ENCODE data around the gene NCOA1. TPM values are rescaled to one million over a fixed set of nuclear protein-coding genes. Genes with fewer than 3 reads are reported as not detected.

Gene NCOA1
- total and polyA plus RNA-seq, 2 experiments from 2014 or later = 32.5 to 51.7 TPM

GRCh38 chr2:24473626-24474025 lies 17.4 kb upstream of the NCOA1 start:
- Histone ChIP-seq H3K9me3 (ENCODE audit: low read depth) (no peaks in the 10 kb centered on the region), H3K4me2 (no peak overlapping the region), H3K4me1 (ENCODE audit: insufficient read depth) (no peaks in the 10 kb centered on the region), H3K36me3 (replicated peaks; ENCODE audit: insufficient read depth, low read depth) (no peaks in the 10 kb centered on the region), H2AFZ (no peak overlapping the region), H3K4me3 (no peak overlapping the region), H4K20me1 (ENCODE audit: insufficient read depth, poor library complexity, severe bottlenecking) (no peaks in the 10 kb centered on the region), H3K27ac (no peak overlapping the region), H3K27me3 (no peaks in the 10 kb centered on the region), H3K9me2 (replicated peaks; ENCODE audit: insufficient read depth) (no peaks in the 10 kb centered on the region), H3K79me2 (no peaks in the 10 kb centered on the region)
- no peak for DNase-seq (ENCODE audit: low spot score)
- no peak for TF ChIP-seq CTCF (IDR thresholded peaks at IDR 0.05; ENCODE audit: poor library complexity)
- no peak for TF ChIP-seq EZH2phosphoT487 (IDR thresholded peaks at IDR 0.05; ENCODE audit: low read depth, severe bottlenecking, unreplicated experiment)
- no peak for TF ChIP-seq EZH2 (IDR thresholded peaks at IDR 0.05; ENCODE audit: borderline replicate concordance)

GRCh38 chr2:24474053-24474452 lies 17.0 kb upstream of the NCOA1 start:
- DNase-seq (ENCODE audit: low spot score) = no peak
- H3K79me2 ChIP-seq = no peaks in the 10 kb centered on the region
- TF ChIP-seq CTCF (IDR thresholded peaks at IDR 0.05; ENCODE audit: poor library complexity) = no peak
- no peak for TF ChIP-seq EZH2phosphoT487 (IDR thresholded peaks at IDR 0.05; ENCODE audit: low read depth, severe bottlenecking, unreplicated experiment)
- no peak for TF ChIP-seq EZH2 (IDR thresholded peaks at IDR 0.05; ENCODE audit: borderline replicate concordance)
- no peaks in the 10 kb centered on the region for H3K36me3 ChIP-seq (replicated peaks; ENCODE audit: insufficient read depth, low read depth)
- no peak overlapping the region for H2AFZ ChIP-seq
- no peak overlapping the region for H3K27ac ChIP-seq
- H3K9me2 ChIP-seq (replicated peaks; ENCODE audit: insufficient read depth) = no peaks in the 10 kb centered on the region
- H3K4me1 ChIP-seq (ENCODE audit: insufficient read depth) = no peaks in the 10 kb centered on the region
- no peaks in the 10 kb centered on the region for H3K9me3 ChIP-seq (ENCODE audit: low read depth)
- no peaks in the 10 kb centered on the region for H3K27me3 ChIP-seq
- no peaks in the 10 kb centered on the region for H4K20me1 ChIP-seq (ENCODE audit: insufficient read depth, poor library complexity, severe bottlenecking)
- H3K4me2 ChIP-seq = no peak overlapping the region
- H3K4me3 ChIP-seq = no peak overlapping the region
- WGBS (ENCODE audit: low lambda C conversion rate, missing lambda C conversion rate) = 90% methylated on average over 5 of the region's 5 CpGs

GRCh38 chr2:24477229-24477628 lies 13.8 kb upstream of the NCOA1 start:
- TF ChIP-seq EZH2 (IDR thresholded peaks at IDR 0.05; ENCODE audit: borderline replicate concordance) = no peak
- no peak for TF ChIP-seq CTCF (IDR thresholded peaks at IDR 0.05; ENCODE audit: poor library complexity)
- no peak for TF ChIP-seq EZH2phosphoT487 (IDR thresholded peaks at IDR 0.05; ENCODE audit: low read depth, severe bottlenecking, unreplicated experiment)
- Histone ChIP-seq H3K4me2 (no peak overlapping the region), H3K27me3 (no peaks in the 10 kb centered on the region), H3K9me2 (replicated peaks; ENCODE audit: insufficient read depth) (no peaks in the 10 kb centered on the region), H3K9me3 (ENCODE audit: low read depth) (no peaks in the 10 kb centered on the region), H2AFZ (no peak overlapping the region), H3K36me3 (replicated peaks; ENCODE audit: insufficient read depth, low read depth) (no peaks in the 10 kb centered on the region), H3K4me3 (no peak overlapping the region), H3K27ac (no peak overlapping the region), H4K20me1 (ENCODE audit: insufficient read depth, poor library complexity, severe bottlenecking) (no peaks in the 10 kb centered on the region), H3K79me2 (no peaks in the 10 kb centered on the region), H3K4me1 (ENCODE audit: insufficient read depth) (no peaks in the 10 kb centered on the region)
- 77% methylated on average over 6 of the region's 6 CpGs for WGBS (ENCODE audit: low lambda C conversion rate, missing lambda C conversion rate)
- DNase-seq (ENCODE audit: low spot score) = no peak

GRCh38 chr2:24478243-24478642 lies 12.8 kb upstream of the NCOA1 start:
- no peak overlapping the region for H2AFZ ChIP-seq
- H3K4me1 ChIP-seq (ENCODE audit: insufficient read depth) = no peaks in the 10 kb centered on the region
- no peaks in the 10 kb centered on the region for H3K36me3 ChIP-seq (replicated peaks; ENCODE audit: insufficient read depth, low read depth)
- H3K4me3 ChIP-seq = no peak overlapping the region
- no peak for DNase-seq (ENCODE audit: low spot score)
- TF ChIP-seq EZH2phosphoT487 (IDR thresholded peaks at IDR 0.05; ENCODE audit: low read depth, severe bottlenecking, unreplicated experiment) (no peak), EZH2 (IDR thresholded peaks at IDR 0.05; ENCODE audit: borderline replicate concordance) (no peak), CTCF (IDR thresholded peaks at IDR 0.05; ENCODE audit: poor library complexity) (no peak)
- H3K27ac ChIP-seq = no peak overlapping the region
- no peaks in the 10 kb centered on the region for H4K20me1 ChIP-seq (ENCODE audit: insufficient read depth, poor library complexity, severe bottlenecking)
- H3K9me2 ChIP-seq (replicated peaks; ENCODE audit: insufficient read depth) = no peaks in the 10 kb centered on the region
- H3K79me2 ChIP-seq = no peaks in the 10 kb centered on the region
- 80% methylated on average over 3 of the region's 3 CpGs for WGBS (ENCODE audit: low lambda C conversion rate, missing lambda C conversion rate)
- no peaks in the 10 kb centered on the region for H3K27me3 ChIP-seq
- H3K9me3 ChIP-seq (ENCODE audit: low read depth) = no peaks in the 10 kb centered on the region
- H3K4me2 ChIP-seq = no peak overlapping the region
